Smooth muscle cell (in vitro differentiated cells): ENCODE measurements around the gene NUMA1. TPM values are rescaled to one million over a fixed set of nuclear protein-coding genes. Genes with fewer than 3 reads are reported as not detected.

Experiments used
- DNase-seq: peaks from one replicate; lab custom pipeline; 2025; ENCODE audit not compliant: unreplicated experiment; lab: John Stamatoyannopoulos, UW
- H2AFZ ChIP-seq: fragments of 200-600 bp; sonication (generic); 2 replicates; pipeline ENCODE4 v1.6.0; 2016; ENCODE audit warnings: antibody characterized with exemption, low read depth, mild to moderate bottlenecking
- H3F3A ChIP-seq: fragments of 200-600 bp; sonication (generic); 2 replicates; pipeline ENCODE4 v1.6.0; 2017; ENCODE audit warnings: antibody characterized with exemption, low read depth
- H3K27ac ChIP-seq: fragments of 200-600 bp; sonication (generic); 2 replicates; pipeline ENCODE4 v1.5.1; 2016; ENCODE audit warnings: low read depth, mild to moderate bottlenecking
- H3K27me3 ChIP-seq: fragments of 200-600 bp; sonication (generic); 2 replicates; pipeline ENCODE4 v1.6.1; 2016; ENCODE audit warnings: low read depth, mild to moderate bottlenecking
- H3K36me3 ChIP-seq: fragments of 200-600 bp; sonication (generic); 2 replicates; pipeline ENCODE4 v1.5.1; 2016; ENCODE audit warnings: low read depth
- H3K4me1 ChIP-seq: fragments of 200-600 bp; sonication (generic); 2 replicates; pipeline ENCODE4 v1.5.1; 2016; ENCODE audit warnings: low read depth
- H3K4me2 ChIP-seq: fragments of 200-600 bp; sonication (generic); 2 replicates; pipeline ENCODE4 v1.6.0; 2016; ENCODE audit warnings: mild to moderate bottlenecking
- H3K4me3 ChIP-seq: fragments of 200-600 bp; sonication (generic); 2 replicates; pipeline ENCODE4 v1.5.1; 2016; ENCODE audit warnings: mild to moderate bottlenecking
- H3K79me2 ChIP-seq: fragments of 200-600 bp; sonication (generic); 2 replicates; pipeline ENCODE4 v1.6.0; 2016; ENCODE audit warnings: low read depth, mild to moderate bottlenecking
- H3K9ac ChIP-seq: fragments of 200-600 bp; sonication (generic); 2 replicates; pipeline ENCODE4 v1.6.0; 2016; ENCODE audit warnings: low read depth
- H3K9me3 ChIP-seq: fragments of 200-600 bp; sonication (generic); replicated peaks from 2 replicates; pipeline ENCODE4 v1.5.1; 2016; ENCODE audit warnings: low read depth
- H4K20me1 ChIP-seq: fragments of 200-600 bp; sonication (generic); 2 replicates; pipeline ENCODE4 v1.6.0; 2016; ENCODE audit warnings: low read depth
- CTCF ChIP-seq: fragments of 200-600 bp; sonication (generic); IDR thresholded peaks from 2 replicates; pipeline ENCODE4 v1.5.1; 2017; ENCODE audit warnings: borderline replicate concordance, mild to moderate bottlenecking, antibody characterized with exemption; ENCODE audit not compliant: insufficient read depth, poor library complexity, severe bottlenecking
- WGBS: methylation state at CpG from one replicate; pipeline ENCODE4 v1.1.7; 2016; ENCODE audit warnings: low lambda C conversion rate; 5-methylcytosine and 5-hydroxymethylcytosine counted together
- polyA plus RNA-seq: library from polyadenylated mRNA; unstranded; fragments of >200 nt; fragmentation: Nextera tagmentation; extraction: Ambion mirVana; gene quantifications from 2 replicates; pipeline ENCODE4 v1.2.1, GENCODE V29; 2016
- total RNA-seq: library from RNA; depleted of rRNA; stranded (reverse); fragments of >200 nt; gene quantifications from 2 replicates; pipeline ENCODE4 v1.2.3, GENCODE V29; 2014

NUMA1 gene
- total and polyA plus RNA-seq, 2 experiments from 2014 or later = 72.4 to 107 TPM

- 61% methylated on average over 9 of the region's 9 CpGs for WGBS
- no peak for DNase-seq
Measured at GRCh38 chr11:72112978-72113808, 32.9 kb upstream of the NUMA1 start.

DNA sequence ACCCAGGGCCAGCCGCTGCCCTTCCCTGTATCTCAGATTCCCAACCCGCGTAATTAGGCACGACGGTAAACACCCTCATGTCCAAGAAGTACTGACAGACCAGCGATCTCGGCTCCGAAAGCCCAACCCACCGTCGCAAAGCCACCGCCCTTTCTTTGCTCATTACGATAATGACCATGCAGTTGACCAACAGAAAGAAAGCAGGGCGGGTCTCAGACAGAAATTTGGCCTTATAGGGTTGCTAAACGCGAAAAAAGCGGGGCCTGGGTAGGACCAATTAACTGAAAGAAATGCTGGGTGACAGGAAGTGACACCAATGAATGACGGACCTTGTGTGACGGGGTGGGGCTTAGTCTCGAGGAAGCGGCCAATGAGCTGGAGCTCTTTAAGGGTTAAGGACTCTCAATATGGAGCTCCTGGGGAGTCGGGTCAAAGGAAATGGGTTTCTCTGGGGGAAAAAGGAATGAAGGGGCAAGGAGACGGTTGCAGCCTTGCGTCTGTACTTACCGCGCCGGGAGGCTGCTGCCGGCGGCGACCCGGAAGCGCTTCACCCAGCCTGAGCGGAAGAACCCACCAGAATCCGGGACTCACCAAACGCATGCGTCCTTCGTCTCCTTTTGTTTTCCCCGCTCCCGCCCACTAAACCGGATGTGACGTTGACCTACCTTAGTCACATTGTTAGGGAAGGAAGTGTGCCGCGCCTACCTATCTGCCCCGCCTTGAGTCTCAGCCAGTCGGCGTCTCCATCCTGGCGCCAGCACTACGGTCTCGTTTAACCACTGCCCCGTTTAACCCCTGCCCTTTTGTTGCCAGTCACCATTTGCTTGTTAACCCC lies 32.0 kb upstream of the NUMA1 start, which contains the start of gene ANAPC15:
TSS of gene ANAPC15 (minus strand) at position 553 of the 835 bp plus-strand sequence. CDS start 1,419 bp downstream, outside the sequence.
- peak; percentile 97 for DNase-seq
- Histone ChIP-seq H3K4me3 (peak within 1 kb of the TSS; percentile 52), H3K9ac (peak within 1 kb of the TSS; percentile 88), H3K36me3 (no peaks in the 10 kb centered on the region), H2AFZ (peak within 1 kb of the TSS; percentile 70), H3K27ac (peak within 1 kb of the TSS; percentile 93), H3K9me3 (no peaks in the 10 kb centered on the region), H3K27me3 (no peaks in the 10 kb centered on the region), H4K20me1 (no peaks in the 10 kb centered on the region), H3F3A (peaks cover 10% of the 10 kb centered on the region), H3K79me2 (no peaks in the 10 kb centered on the region), H3K4me1 (no peaks in the 10 kb centered on the region), H3K4me2 (peak within 1 kb of the TSS; percentile 80)
- 1% methylated on average over 49 of the region's 49 CpGs for WGBS
- TF ChIP-seq CTCF = no peak

More at GRCh38 chr11:72112978-72113808, 32.9 kb upstream of the NUMA1 start:
- Histone ChIP-seq H3K27ac (peak overlapping the region; percentile 93), H3K4me3 (peak overlapping the region; percentile 52), H3K27me3 (no peaks in the 10 kb centered on the region), H3K9ac (peak overlapping the region; percentile 88), H2AFZ (peak overlapping the region; percentile 70), H4K20me1 (no peaks in the 10 kb centered on the region), H3K4me1 (no peaks in the 10 kb centered on the region), H3K9me3 (no peaks in the 10 kb centered on the region), H3F3A (peaks cover 10% of the 10 kb centered on the region), H3K36me3 (no peaks in the 10 kb centered on the region), H3K4me2 (peak overlapping the region; percentile 80), H3K79me2 (no peaks in the 10 kb centered on the region)
- TF ChIP-seq CTCF = no peak

GRCh38 chr11:72111300-72112142 lies 31.2 kb upstream of the NUMA1 start:
- Histone ChIP-seq H3K4me2 (peak overlapping the region; percentile 80), H3F3A (peaks cover 10% of the 10 kb centered on the region), H3K36me3 (no peaks in the 10 kb centered on the region), H3K9ac (peak overlapping the region; percentile 88), H3K79me2 (no peaks in the 10 kb centered on the region), H3K4me3 (peak overlapping the region; percentile 52), H3K9me3 (no peaks in the 10 kb centered on the region), H2AFZ (peak overlapping the region; percentile 23), H3K4me1 (no peaks in the 10 kb centered on the region), H3K27me3 (no peaks in the 10 kb centered on the region), H3K27ac (peak overlapping the region; percentile 93), H4K20me1 (no peaks in the 10 kb centered on the region)
- TF ChIP-seq CTCF = no peak
- 8% methylated on average over 10 of the region's 10 CpGs for WGBS
- no peak for DNase-seq
